ENCODE results near the gene EIF5A2. TPM values are rescaled to one million over a fixed set of nuclear protein-coding genes. Genes with fewer than 3 reads are reported as not detected.
"Not testable (repeated sequence)": the region's sequence is repeated elsewhere in the genome, so short reads cannot be mapped to it uniquely, and the experiment has no call there.

Gene EIF5A2
- 16.2 and 16.3 TPM in 2 replicates for total RNA-seq

DNA sequence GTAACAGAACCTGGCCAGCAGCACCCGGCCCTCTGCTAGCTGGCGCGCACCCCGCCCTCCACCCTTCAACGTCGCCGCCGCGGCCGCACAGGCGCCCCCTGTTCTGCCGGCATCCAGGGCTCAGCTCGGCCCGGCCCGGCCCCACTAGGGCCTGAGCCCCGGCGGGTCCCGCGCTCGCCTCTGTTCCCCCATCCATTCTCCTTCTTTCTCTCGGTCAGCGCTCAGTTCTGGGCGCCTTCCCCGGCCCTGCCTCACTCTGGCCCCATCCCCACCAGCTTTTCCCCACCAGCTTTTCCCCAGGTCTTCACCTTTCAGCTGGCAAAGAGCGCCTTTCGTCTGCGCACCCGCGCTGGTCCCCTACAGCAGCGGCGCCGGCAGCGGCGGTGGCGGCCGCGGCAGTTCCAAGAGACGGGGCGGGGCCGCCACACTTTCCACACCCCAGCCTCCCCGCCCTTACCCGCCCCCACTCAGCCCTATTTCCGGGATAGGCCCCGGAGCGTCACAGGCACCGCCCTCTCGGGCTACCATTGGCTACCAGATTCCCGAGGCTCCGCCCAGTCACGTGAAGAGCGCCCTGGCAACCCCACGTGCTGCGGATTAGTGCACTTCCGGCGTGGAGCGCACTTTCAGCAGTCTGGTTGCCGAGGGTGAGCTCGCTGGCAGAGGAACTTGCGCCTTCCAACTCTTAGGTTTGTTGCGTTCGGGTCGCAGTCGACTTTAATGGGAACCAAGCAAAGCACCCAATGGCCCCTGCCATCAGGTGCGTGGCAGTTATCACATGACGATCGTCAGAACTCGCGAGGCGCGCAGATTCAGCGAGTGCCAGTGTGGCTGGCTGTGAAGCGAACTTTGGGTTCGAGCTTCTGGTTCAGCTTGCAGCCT is at the start of gene EIF5A2:
Gene EIF5A2, minus strand, starts transcription at position 403 of the 882 bp plus-strand sequence. CDS start 831 bp downstream, outside the sequence.
- intact Hi-C loops (cut with micrococcal nuclease): loop anchor here (1.0 to 5.0 kb wide), 9 partner anchors 38 to 1842 kb away; partner anchors contain the start of genes ECT2, MYNN, PHC3 and RPL22L1

DNA sequence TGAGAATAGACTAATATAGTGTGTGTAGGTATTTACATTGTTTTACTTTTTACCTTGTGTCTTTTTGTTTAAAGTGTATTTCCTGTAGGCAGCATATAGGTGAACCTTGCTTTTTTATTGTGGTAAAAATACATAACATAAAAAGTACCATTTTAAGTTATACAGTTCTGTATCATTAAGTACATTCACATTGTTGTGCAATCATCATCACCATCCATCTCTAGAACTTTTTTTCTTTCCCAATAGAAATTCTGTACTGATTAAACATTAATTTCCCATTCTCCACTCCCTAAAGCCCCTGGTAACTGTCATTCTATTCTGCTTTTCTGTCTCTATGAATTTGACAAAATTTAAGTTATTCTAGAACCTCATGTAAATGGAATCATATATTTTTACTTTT is 48.2 kb upstream of the EIF5A2 start:
- intact Hi-C loops (cut with micrococcal nuclease): no loop called here

DNA sequence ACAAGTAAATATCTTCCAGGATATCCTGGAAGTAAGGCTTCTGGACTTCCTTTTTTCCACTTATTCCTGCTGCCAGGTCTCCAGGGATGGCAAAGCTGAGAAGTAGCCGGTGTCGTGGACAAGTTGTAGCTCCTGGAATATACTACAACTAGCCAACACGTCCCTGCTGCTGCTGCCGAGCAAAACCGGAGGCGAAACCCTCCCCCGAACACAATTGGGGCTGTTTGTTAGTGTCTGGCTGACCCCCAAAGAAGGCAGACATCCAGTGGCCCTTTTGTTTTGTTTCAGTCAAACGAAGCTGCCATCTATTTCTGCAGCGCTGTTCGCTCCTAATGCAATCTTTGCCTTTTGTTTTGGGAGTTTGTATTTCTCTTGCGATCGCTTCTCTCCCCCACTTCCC is 45.3 kb upstream of the EIF5A2 start:
- intact Hi-C loops (cut with micrococcal nuclease): no loop called here

DNA sequence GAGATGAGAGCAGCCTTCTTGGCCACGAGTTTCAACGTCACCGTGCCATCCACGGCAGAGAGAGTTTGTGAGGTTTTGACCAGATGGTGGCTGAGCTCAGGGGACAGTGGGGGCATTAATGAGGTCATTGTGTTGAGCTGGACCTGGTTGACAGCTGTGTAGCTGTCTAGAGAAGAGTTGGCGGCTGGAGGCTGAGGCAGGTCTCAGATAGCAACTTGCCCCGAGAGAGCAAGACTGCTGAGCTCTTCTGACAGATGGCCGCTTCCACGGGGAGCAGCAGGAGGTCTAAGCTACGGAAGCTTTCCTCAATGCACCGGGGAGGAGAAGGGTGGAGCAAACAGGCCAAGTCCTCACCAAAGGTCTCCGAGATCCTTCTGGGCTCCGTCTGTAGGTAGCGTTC is 44.8 kb upstream of the EIF5A2 start:
- intact Hi-C loops (cut with micrococcal nuclease): no loop called here

DNA sequence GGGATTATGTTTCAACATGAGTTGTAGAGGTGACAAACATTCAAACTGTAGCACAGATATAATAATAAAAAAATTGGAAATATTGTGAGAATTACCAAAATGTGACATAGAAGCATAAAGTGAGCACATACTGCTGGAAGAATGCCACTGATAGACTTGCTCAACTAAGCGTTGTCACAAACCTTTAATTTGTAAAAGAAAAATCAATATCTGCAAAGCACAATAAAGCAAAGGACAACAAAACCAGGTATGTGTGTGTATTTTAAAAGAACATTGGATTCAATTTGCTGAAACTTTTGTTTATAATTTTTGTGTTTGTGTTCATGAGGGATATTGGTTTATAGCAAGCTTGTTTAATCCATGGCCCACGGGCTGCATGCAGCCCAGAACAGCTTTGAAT is 40.8 kb upstream of the EIF5A2 start:
- intact Hi-C loops (cut with micrococcal nuclease): no loop called here

DNA sequence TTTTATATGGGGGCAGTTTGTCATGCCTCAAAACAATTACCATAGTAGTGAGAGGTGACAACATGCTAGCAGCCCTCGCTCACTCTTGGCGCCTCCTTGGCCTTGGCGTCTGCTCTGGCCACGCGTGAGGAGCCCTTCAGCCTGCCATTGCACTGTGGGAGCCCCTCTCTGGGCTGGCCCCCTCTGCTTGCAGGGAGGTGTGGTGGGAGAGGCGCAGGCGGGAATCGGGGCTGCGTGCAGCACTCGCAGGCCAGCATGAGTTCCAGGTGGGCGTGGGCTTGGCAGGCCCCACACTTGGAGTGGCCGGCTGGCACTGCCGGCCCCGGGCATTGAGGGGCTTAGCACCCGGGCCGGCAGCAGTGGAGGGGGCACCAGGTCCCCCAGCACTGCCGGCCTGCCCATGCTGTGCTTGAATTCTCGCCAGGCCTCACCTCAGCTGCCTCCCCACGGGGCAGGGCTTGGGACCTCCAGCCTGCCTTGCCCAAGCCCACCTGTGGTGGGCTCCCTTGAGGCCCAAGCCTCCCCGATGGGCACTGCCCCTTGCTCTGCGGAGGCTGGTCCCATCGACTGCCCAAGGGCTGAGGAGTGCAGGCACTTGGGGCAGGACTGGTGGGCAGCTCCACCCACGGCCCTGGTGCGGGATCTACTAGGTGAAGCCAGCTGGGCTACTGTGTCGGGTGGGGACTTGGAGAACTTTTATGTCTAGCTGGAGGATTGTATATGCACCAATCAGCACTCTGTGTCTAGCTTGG is 38.8 kb upstream of the EIF5A2 start:
- intact Hi-C loops (cut with micrococcal nuclease): no loop called here

DNA sequence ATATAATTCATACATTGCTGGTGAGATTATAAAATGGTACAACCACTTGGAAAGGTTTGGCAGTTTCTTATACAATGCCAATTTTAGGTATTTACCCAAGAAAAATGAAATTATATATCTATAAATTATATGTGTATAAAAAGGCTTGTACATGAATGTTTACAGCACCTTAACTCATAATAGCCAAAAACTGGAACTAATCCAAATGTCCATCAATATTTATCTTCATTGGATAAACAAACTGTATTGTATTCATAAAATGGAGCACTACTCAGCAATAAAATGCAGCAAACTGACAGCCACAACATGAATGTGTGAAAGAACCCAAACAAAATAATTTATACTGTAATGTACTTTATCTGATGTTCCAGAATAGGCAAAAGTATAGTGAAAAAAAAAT is 33.6 kb upstream of the EIF5A2 start:
- intact Hi-C loops (cut with micrococcal nuclease): no loop called here

DNA sequence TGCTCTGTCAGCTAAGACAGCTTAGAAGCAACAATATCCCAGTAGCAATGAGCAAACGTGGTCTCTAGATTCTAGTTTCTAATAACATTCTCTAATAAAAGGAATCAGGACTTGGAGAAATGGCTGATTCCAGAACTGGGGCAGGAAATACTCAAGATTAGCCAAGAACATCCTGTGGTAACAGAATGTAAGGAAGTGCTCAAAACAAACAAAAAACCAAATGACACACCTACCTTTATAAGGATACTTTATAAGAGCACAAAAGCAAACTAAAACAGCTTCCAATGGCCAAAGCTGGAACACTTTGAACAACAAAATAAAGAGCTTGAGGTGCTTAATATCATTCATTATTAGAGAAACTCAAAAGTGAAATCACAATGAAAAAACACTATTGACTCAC is 33.1 kb upstream of the EIF5A2 start:
- intact Hi-C loops (cut with micrococcal nuclease): no loop called here

DNA sequence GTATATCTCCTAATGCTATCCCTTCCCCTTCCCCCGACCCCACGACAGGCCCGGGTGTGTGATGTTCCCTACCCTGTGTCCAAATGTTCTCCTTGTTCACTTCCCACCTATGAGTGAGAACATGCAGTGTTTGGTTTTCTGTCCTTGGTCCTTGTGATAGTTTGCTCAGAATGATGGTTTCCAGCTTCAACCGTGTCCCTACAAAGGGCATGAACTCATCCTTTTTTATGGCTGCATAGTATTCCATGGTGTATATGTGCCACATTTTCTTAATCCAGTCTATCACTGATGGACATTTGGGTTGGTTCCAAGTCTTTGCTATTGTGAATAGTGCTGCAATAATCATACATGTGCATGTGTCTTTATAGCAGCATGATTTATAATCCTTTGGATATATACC is 24.6 kb upstream of the EIF5A2 start:
- intact Hi-C loops (cut with micrococcal nuclease): not testable (repeated sequence)

DNA sequence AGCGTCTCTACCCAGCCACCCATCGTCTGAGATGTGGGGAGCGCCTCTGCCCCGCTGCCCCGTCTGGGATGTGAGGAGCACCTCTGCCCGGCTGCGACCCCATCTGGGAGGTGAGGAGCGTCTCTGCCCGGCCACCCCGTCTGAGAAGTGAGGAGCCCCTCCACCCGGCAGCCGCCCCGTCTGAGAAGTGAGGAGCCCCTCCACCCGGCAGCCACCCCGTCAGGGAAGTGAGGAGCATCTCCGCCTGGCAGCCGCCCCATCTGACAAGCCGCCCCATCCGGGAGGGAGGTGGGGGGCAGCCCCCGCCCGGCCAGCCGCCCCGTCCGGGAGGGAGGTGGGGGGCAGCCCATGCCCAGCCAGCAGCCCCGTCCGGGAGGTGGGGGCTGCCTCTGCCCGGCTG is 15.1 kb upstream of the EIF5A2 start:
- intact Hi-C loops (cut with micrococcal nuclease): not testable (repeated sequence)

DNA sequence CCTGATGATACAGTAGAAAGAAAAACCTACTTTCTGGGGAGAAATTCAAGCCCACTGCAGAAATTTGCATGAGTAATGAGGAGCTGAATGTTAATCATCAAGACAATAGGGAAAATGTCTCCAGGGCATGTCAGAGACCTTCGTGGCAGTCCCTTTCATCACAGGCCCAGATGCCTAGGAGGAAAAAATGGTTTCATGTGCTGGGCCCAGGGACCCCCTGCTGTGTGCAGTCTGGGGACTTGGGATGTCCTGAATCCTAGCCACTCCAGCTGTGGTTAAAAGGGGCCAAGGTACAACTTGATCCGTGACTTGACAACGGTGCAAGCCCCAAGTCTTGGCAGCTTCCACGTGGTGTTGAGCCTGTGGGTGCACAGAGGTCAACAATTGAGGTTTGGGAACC is 10.3 kb upstream of the EIF5A2 start:
- intact Hi-C loops (cut with micrococcal nuclease): no loop called here

DNA sequence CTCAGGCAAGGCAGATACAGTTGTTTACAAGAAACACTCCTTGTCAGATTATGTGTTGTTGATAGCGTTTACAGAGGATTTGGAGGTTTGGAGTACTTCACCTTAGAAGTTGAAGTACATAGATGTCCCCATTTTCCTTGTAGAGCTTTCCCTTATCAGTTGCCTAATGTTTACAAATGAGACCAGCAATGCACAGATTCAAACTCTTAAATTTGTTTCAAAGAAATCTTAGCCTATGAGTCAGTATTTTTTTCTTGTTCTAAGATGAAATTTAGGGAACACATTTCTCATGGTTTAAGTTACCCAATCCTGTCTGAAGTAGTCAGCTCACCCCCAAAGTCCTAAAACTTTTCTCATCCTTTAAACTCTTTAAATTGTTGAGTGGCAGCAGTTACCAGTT is 6.3 kb upstream of the EIF5A2 start:
- intact Hi-C loops (cut with micrococcal nuclease): no loop called here

DNA sequence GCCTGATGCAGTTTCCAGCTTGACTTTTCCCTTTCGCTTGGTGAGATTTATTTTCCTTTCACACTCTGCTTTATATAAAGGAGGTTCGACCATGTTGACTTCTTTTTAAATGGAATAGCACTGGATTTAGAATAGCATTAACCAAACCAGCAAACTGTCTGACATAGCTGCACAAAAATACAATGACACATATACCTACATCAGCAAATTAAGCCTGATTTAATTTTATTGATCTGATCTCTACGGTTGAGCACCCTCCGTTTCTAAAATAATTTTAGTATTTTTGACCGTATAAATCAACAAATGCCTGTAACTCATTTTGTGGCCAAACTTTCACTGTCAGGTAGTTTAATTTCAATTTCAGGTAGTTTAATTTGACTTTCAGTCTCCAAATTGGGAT is 5.8 kb upstream of the EIF5A2 start:
- intact Hi-C loops (cut with micrococcal nuclease): no loop called here

DNA sequence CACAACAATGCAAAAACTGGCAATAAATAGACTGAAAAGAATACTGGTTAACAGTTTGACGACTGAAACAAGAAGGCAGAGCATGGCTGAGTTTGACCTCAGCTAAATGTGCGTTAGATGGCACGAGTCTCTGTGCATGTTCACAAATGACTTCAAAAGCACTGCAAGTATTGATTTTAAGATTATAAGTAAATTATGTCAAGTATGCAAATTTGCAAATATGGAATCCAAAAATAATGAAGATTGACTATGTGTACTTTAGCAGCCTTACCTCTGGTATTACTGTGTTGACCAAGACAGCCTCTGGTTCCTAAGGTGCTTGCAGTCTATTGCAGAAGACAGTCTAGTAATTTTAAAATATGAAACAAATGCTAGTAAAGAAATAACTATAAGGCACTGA is 2.6 kb upstream of the EIF5A2 start:
- intact Hi-C loops (cut with micrococcal nuclease): no loop called here

DNA sequence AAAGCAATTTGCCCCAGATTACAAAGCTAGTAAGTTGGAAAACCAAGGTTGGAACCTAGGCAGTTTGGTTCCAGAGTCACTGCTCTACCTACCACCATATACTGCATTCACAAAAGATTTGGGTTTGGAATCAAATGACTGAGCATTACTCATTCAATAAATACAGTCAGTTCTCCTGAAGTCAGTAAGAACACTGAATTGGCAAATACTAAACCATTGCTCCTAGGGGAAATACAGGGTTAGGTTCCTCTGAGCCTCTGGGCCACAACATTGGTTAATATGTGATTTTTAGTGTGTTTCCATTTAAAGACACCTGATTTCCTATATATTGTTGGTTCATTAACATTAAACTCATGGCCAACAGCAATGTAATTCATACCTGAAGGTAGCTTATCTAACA is 2.1 kb upstream of the EIF5A2 start:
- intact Hi-C loops (cut with micrococcal nuclease): no loop called here

DNA sequence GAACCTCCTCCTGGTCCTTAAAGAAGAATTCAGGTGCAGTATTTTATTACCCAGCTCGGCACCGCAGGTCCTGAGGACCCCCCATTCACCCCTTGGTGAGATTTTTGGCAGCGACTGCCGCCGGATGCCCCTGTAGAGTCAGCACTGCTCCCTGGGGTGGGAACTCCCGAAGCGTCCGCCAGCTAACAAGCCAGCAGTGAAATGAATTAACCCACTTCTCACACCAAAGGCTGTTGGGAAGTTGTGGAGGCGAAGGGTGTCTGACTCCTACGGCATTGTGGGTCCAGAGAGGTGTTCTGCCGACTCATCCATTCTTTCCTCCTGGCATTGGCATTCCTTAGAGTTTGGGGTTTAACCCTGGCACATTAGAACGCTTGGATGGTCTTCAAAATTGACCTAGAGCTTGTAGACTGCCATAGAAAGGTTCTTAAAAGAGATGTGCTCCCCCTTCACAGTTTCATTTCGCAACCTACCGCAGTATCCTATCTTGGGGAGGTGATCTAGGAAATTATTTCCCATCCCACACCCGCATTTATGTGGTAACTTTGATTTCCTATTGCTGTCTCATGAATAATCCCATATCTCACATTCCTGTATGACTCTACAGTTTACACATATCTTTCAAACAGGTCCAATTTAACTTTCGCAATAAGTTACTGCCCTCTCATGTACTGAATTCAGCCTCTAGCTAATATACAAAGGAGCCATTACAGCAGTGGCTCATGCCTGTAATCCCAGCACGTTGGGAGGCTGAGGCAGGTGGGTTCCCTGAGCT is 879 bp upstream of the EIF5A2 start:
- intact Hi-C loops (cut with micrococcal nuclease): loop anchor here (2.0 to 5.0 kb wide), 5 partner anchors 338 to 1137 kb away; partner anchors contain the start of genes MYNN and SKIL

DNA sequence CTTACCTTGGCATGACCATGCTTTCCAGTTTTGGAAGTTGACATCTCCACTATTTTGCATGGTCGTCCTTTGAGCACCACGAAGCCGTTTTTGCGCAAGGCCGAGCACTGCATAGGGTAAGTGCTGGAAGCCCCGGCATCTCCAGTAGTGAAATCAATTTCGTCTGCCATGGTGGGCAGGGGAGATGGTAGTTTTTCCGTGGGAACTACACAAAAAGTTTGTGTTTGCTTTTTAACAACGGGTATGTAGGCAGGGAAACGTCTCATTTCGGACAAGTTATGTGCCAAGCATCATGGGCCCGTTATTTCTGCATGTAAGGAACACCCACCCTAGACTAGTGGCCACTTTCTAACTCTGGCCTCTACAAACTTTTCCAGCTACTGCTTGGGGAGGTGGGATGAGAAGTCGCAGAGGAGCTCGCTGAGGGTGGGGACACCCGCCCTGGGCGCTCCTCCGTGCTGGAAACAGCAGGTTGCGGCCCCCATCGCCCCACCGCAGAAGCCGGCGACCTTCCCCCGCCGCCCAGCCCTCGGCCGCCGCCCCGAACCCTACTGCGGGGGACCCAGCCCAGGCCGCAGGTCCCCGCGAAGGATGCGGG is 701 bp downstream of the EIF5A2 start:
- intact Hi-C loops (cut with micrococcal nuclease): loop anchor here (1.0 to 5.0 kb wide), 9 partner anchors 37 to 1843 kb away; partner anchors contain the start of genes ECT2, MYNN, PHC3 and RPL22L1

DNA sequence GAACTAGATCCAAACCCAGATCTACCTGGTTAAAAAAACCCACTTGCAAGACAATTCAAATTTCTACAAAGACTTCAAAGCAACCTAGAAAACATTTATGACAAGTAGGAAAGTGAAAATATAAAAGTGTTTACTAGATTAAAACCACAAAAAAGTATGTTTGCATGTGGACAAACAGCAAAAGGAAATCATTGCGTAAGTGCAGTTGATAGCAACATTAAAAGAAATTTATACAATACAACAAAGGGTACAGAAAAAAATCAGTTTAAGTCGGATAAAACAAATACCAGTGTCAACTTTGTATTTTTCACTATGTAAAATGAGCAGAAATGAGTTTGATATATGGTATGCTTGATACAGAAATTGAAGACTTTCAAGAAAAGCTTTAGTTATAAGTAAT is 2.6 kb downstream of the EIF5A2 start:
- intact Hi-C loops (cut with micrococcal nuclease): loop anchor here (5.0 kb wide), 3 partner anchors 341 to 1134 kb away; partner anchors contain the start of gene MYNN

DNA sequence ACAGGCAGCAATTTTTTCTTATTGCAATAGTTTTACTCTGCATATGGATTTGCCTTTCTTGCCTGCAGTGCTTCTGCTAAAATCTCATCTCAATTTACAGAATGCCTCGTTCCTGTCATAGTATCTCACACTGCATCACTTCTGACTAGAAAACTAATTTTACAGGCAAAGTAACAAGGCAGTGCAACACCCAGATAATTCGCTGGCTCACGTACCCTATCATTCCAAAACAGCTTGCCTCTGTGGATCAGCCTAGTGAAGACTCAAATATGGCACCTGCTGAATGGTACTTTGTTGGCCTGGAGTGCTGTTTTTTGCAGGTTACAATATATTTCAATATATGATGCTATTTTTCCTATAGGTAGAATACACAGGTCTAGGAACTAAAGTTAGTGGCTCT is 5.3 kb downstream of the EIF5A2 start:
- intact Hi-C loops (cut with micrococcal nuclease): no loop called here

DNA sequence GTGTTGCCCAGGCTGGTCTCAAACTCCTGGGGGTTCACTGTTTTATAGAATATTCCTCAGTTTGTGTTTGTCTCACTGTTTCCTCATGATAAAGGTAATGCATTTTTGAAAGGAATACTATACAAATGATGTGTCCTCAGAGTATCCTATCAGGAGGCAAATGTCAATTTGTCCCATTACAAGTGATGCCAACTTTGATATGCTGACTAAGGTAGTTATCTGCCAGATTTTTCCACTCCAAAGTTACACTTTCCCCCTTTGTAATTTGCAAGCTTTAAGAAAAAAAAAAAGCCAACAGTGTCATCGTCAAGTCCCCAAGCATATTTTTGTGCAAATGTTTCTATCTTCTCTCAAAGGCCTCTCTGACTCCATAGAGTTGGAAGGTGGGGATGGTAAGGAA is 9.0 kb downstream of the EIF5A2 start:
- intact Hi-C loops (cut with micrococcal nuclease): no loop called here

DNA sequence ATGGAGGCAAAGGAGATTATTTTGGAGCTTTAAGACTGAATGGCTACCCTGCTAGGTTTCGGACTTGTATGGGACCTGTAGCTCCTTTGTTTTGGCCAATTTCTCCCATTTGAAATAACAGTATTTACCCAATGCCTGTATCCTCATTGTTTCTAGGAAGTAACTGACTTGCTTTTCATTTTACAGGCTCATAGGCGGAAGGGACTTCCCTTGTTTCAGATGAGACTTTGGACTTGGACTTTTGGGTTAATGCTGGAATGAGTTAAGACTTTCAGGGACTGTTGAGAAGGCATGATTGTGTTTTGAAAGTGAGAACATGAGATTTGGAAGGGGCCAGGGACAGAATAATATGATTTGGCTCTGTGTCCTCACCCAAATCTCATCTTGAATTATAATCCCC is 10.5 kb downstream of the EIF5A2 start:
- intact Hi-C loops (cut with micrococcal nuclease): no loop called here

All from T-helper 2 cell treated with Interferon-gamma antibody and Interleukin-4, amounts not matched to agents 100 ng/mL and 5 ng/mL, for 36 hours (primary cell).